ENCODE measurements around the gene NEDD4L. TPM values are rescaled to one million over a fixed set of nuclear protein-coding genes. Genes with fewer than 3 reads are reported as not detected.

The NEDD4L gene
- total RNA-seq, 1 donor from 2014 or later, result 95.9 TPM

- H3K4me3 ChIP-seq (ENCODE audit: low read depth, low read length), result no peak overlapping the region
- no peak for TF ChIP-seq CTCF (conservative IDR thresholded peaks at IDR 0.05; ENCODE audit: low read depth, low read length)
Observed at GRCh38 chr18:58017267-58017666, 26.8 kb upstream of the NEDD4L start.

GRCh38 chr18:58020567-58021107 is 23.4 kb upstream of the NEDD4L start:
- DNase-seq (ENCODE audit: low read depth), result no peak
- no peak overlapping the region for H3K4me3 ChIP-seq (ENCODE audit: low read depth, low read length)
- no peak for TF ChIP-seq CTCF (conservative IDR thresholded peaks at IDR 0.05; ENCODE audit: low read depth, low read length)

More at GRCh38 chr18:58017267-58017666, 26.8 kb upstream of the NEDD4L start:
- no peak for DNase-seq (ENCODE audit: low read depth)

- DNase-seq (ENCODE audit: low read depth), result no peak
- no peak overlapping the region for H3K4me3 ChIP-seq (ENCODE audit: low read depth, low read length)
- no peak for TF ChIP-seq CTCF (conservative IDR thresholded peaks at IDR 0.05; ENCODE audit: low read depth, low read length)
Observed at GRCh38 chr18:58021504-58021903, 22.5 kb upstream of the NEDD4L start.

- DNase-seq (ENCODE audit: low read depth), result no peak
- H3K4me3 ChIP-seq (ENCODE audit: low read depth, low read length), result no peak overlapping the region
- no peak for TF ChIP-seq CTCF (conservative IDR thresholded peaks at IDR 0.05; ENCODE audit: low read depth, low read length)
Observed at GRCh38 chr18:58023108-58023507, 20.9 kb upstream of the NEDD4L start.

- TF ChIP-seq CTCF (conservative IDR thresholded peaks at IDR 0.05; ENCODE audit: low read depth, low read length), result no peak
- no peak for DNase-seq (ENCODE audit: low read depth)
- no peak overlapping the region for H3K4me3 ChIP-seq (ENCODE audit: low read depth, low read length)
Observed at GRCh38 chr18:58024139-58024538, 19.9 kb upstream of the NEDD4L start.

GRCh38 chr18:58025205-58025604 is 18.8 kb upstream of the NEDD4L start:
- no peak for TF ChIP-seq CTCF (conservative IDR thresholded peaks at IDR 0.05; ENCODE audit: low read depth, low read length)
- H3K4me3 ChIP-seq (ENCODE audit: low read depth, low read length), result no peak overlapping the region
- no peak for DNase-seq (ENCODE audit: low read depth)

GRCh38 chr18:58025733-58026132 is 18.3 kb upstream of the NEDD4L start:
- DNase-seq (ENCODE audit: low read depth), result no peak
- TF ChIP-seq CTCF (conservative IDR thresholded peaks at IDR 0.05; ENCODE audit: low read depth, low read length), result no peak
- H3K4me3 ChIP-seq (ENCODE audit: low read depth, low read length), result no peak overlapping the region

Data from epithelial cell of proximal tubule (primary cell).